GM19397 (cell line): ENCODE results near the gene SLC49A4.
"Not testable (repeated sequence)": the region's sequence is repeated elsewhere in the genome, so short reads cannot be mapped to it uniquely, and the experiment has no call there.

Experiments
- ATAC-seq: cut with Tn5 transposase; IDR thresholded peaks from one replicate; pipeline ENCODE4 v1.9.1; 2021; ENCODE audit warnings: mild to moderate bottlenecking, moderate library complexity; ENCODE audit not compliant: unreplicated experiment

SLC49A4 gene, protein sequence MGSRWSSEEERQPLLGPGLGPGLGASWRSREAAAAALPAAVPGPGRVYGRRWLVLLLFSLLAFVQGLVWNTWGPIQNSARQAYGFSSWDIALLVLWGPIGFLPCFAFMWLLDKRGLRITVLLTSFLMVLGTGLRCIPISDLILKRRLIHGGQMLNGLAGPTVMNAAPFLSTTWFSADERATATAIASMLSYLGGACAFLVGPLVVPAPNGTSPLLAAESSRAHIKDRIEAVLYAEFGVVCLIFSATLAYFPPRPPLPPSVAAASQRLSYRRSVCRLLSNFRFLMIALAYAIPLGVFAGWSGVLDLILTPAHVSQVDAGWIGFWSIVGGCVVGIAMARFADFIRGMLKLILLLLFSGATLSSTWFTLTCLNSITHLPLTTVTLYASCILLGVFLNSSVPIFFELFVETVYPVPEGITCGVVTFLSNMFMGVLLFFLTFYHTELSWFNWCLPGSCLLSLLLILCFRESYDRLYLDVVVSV

DNA sequence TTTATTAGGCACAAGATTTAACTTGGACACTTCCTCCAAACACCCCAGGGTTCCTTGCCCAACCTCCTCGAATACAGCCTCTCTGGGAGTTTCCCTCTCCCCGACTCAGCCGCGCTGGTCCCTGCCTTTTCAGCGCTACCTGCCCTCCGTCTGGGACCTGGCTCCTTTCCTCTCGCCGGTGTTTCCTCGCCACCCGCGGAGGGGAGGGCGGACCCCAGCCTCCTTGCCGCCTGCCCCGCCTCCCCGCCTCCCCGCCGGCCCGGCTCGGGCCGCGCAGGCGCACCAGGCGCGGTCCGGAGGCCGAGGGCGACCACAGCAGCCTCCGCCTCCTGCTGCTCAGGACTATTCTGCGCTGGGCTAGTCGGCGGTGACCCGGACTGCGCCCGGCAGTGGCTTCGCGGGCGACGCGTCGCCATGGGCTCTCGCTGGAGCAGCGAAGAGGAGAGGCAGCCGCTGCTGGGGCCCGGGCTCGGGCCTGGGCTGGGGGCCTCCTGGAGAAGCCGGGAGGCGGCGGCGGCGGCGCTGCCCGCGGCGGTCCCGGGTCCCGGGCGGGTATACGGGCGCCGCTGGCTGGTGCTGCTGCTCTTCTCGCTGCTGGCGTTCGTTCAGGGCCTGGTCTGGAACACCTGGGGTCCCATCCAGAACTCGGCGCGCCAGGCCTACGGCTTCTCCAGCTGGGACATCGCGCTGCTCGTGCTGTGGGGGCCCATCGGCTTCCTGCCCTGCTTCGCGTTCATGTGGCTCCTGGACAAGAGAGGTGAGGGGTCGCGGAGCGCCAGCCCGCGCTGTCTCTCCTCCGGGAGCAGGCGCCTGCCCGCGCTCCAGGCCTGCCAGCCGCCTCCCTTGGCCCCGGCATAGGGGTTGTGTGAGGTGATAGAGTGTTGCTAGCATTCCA lies at the start of gene SLC49A4:
TSS of gene SLC49A4 (plus strand) at position 291 of the 895 bp plus-strand sequence. CDS start at position 415, 124 bp downstream.
- peak; percentile 81 for ATAC-seq

DNA sequence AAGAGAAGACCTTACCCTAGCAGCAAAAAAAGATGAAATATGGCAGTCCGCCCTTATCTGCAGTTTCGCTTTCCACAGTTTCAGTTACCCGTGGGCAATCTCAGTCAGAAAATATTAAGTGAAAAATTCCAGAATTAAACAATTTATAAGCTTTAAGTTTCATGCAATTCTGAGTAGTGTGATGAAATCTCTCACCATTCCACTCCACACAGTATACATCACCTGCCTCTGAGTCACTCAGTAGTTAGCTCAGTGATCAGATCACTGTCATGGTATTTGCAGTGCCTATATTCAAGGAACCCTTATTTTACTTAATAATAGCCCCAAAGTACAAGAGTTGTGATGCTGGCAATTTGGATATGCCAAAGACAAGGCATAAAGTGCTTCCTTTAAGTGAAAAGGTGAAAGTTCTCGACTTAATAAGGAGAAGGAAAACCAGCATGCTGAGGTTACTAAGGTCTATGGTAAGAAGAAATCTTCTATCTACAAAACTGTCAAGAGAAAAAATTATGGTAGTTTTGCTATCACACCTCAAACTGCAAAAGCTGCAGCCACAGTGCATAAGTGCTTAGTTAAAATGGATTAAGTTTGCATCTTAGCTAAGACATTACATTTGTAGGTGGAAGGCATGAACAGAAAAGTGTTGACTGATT lies 49.4 kb upstream of the SLC49A4 start:
- no peak for ATAC-seq

DNA sequence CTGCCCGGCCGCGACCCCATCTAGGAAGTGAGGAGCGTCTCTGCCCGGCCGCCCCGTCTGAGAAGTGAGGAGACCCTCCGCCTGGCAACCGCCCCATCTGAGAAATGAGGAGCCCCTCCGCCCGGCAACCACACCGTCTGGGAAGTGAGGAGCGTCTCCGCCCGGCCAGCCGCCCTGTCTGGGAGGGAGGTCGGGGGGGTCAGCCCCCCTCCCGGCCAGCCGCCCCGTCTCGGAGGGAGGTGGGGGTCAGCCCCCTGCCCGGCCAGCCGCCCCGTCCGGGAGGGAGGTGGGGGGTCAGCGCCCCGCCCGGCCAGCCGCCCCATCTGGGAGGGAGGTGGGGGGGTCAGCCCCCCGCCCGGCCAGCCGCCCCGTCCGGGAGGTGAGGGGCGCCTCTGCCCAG lies 47.6 kb upstream of the SLC49A4 start:
- ATAC-seq, result not testable (repeated sequence)

- ATAC-seq, result no peak
These were observed 46.5 kb upstream of the SLC49A4 start for GRCh38 chr3:122748347-122748746.

GRCh38 chr3:122754929-122755328 lies 39.9 kb upstream of the SLC49A4 start:
- peak; percentile 61 for ATAC-seq

DNA sequence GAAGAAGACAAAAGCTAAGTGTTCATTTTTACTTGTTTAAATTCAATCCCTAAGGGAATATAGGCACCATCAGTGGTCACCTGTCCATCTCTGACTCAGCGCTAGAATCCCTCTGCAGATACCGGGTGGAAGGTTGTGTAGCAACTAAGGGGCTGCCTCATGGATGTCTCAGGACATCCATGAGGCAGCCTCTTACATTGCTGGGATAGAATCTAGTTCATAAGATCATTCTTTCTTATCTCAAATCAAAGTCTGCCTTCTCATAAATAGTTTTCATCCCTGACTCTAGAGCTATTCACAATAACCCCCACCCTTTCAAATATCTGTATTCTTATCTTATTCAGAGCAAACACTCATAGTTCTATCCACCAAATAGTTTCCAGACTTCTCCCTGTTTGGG lies 39.4 kb upstream of the SLC49A4 start:
- no peak for ATAC-seq

DNA sequence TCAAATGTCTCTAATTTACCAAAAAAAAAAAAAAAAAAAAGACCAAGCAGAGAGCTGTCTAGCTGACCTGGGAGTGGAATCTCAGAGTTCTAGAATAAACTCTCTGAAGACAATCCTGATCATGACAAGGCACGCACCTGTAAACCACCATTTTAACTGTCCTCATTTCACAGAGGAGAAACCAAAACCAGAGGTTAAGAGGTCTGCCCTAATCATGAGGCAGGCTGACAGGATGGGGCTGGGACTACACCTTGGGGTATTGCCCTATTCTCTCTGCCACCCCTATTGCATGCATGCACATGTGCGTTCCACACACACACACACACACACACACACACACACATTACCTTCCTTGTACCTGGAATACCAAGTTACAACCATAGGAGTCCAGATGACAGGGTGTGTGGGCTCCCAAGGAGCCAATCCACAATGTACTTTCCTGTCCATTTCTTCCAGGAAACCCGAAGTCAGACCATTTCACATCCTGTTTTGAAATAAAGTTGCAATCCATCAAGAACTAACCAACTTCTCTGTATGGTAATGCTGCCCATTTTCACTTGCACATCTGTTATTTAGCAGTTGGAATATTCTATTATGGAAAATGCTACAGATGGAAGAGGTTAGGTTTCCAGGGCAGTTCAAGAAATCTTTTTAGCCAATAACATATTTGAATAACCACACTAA lies 35.9 kb upstream of the SLC49A4 start:
- no peak for ATAC-seq

DNA sequence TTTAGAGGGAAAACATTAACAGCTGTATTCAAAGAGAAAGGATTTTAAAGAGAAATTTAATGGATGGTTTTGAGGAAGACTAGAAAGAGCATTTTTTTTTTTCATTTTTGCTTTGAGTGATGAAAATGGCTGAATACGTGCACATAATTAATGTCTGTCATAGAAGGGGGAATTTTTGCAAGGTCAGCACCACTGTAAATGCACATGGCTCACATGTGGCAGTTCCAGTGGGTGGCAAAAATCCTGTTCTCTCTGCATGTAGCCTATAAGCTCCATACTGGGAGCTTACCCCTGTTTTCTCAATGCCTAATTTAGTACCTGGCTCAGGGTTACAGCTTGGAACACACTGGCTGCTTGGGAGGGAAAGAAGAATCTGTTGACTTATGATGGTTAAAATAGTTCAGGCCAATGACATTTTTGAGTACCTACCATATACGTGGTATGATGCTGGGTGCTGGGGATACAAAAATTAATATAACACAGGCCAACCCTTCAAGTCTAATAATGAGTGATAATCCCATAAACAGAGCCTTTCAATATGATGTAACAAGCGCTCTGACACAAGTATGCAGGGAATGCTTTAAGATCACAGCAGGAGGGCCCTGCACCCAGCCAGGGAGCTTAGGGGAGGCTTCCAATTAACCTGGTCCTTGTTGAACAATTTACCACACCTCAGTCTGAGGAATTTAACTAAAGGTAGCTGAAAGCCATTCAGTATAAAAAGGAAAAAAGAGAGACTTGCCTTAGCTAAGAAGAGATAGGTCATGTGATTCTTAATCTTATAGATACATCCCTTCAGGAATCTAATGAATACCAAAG lies 34.2 kb upstream of the SLC49A4 start:
- no peak for ATAC-seq

DNA sequence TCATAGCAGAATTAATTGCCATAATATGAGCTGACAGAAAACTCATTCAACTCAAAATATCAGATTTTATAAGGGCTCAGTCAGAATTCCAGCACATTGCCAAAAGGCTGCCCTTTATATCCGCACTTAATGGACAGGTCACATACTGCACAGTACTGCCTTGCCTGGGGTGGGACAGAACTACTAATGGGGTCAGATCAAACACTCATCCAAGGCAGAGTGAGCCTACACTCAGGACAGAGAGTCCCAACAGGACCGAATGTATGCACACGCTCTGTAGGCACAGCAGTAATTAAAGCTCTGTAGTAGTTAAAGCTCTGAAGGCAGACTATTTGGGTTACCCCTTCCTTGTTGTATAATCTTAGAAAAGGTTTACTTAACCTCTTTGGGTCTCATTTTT lies 28.4 kb upstream of the SLC49A4 start:
- no peak for ATAC-seq

DNA sequence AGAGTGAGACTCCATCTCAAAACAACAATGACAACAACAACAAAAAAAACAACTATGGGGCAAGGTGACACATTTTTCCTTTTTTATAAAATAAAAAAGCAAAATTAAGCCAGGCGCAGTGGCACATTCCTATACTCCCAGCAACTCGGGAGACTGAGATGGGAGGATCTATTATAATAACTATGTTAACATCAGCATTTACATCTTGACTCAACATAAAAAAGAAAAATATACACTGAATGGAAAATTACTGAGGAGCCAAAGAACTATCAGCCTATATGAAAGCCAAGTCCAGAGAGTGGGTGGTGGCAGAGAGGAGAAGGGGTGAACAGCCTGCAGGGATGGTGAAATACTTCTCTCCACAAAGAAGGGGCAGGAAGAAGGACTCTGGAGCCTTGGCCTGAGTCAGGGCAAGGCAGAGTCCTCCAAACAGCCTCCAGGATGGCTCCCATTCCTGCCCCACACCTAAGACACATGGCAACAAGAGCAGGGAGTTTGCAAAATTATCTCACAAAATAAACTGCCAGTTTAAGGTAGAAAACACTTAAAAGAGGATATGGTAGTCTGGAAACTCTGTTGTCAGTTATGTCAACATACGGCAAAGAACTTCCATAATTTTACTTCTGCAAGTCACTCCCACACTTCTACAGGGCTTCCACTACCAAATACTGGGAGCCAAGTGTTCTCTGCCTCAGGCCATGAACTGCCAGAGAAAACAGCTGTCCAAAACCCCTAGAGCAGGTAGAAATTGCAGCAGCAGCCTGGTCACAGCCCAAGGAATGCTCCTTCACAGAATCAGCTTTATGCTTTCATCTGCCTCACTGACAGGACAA lies 27.1 kb upstream of the SLC49A4 start:
- no peak for ATAC-seq

DNA sequence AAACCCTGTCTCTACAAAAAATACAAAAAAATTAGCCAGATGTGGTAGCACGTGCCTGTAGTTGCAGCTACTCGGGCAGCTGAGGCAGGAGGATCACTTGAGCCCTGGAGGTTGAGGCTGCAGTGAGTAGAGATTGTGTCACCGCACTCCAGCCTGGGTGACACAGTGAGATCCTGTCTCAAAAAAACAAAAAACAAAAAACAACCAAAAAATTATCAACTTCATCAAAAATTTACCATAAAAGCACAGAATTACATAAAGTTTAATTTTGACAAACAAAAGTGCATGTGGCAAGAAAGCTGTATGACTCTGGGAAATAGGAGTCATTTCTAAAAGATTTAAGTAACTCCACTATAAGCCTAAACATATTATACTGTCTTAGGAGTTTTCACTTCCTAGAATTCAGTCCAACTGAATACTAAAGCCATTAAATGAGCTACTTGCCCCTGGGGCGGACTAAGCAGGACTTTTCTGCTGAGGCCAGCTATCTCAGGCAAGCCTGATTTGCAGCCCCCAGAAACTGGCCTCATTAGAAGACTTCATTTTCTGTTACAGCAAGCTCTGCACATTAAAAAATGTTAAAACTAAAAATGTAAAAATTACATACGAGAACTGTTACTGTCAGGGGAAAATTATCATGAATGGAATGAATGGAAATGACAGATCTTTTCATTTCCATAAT lies 24.2 kb upstream of the SLC49A4 start:
- no peak for ATAC-seq

DNA sequence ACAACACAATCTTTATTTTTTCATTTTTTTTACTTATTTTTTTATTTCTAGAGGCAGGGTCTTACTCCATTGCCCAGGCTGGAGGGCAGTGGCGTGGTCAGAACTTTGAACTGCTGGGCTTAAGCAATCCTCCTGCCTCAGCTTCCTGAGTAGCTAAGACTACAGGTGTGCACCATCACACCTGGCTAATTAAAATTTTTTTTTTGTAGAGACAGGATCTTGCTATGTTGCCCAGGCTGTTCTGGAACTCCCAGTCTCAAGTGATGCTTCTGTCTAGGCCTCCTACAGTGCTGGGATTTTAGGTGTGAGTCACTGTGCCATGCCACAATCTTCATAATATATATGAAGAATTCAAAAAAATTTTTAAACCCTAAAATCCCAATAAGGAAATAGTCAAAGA lies 22.0 kb upstream of the SLC49A4 start:
- no peak for ATAC-seq

DNA sequence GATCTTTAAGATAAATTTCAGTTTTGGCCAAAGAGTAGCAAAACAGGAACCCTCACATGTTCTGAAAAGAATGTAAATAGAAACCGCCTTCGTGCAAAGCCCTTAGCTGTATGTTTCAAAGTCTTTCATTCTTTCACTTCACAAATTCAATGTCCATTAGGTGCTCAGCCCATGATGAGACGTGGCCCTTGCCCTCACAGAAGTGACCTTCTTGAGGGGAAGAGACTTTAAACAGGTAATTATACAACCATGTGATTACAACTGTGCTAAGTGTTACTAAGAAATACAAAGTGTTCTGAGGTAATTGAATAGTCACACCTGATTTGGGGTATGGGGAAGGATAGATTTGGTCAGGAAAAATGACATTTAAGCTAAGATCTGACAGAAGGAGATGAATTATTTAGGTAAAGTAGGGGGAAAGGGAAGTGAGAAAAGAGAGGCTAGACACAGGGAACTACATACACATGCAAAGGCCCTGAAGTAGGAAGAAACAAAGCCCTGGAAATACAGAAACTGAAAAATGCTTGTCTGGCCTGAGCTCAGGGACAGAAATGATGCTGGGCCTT lies 20.8 kb upstream of the SLC49A4 start:
- no peak for ATAC-seq

DNA sequence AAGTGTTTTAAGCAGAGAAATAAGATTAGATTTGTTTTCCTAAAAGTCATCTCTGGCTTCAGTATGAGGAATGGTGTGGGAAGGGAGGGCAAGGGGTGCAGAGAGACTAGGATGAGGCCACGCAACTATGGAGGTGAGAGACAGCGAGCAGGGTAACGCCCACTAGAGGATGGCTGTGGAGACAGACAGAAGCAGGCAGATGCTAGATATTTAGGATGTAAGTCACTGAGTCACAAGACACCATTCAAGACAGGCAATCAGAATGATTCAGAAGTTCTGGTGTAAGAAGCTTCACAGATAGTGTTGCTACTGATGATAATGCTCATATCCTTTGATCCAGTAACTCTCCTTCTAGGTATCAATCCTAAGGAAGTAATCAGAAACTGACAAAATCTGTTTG lies 20.3 kb upstream of the SLC49A4 start:
- no peak for ATAC-seq

DNA sequence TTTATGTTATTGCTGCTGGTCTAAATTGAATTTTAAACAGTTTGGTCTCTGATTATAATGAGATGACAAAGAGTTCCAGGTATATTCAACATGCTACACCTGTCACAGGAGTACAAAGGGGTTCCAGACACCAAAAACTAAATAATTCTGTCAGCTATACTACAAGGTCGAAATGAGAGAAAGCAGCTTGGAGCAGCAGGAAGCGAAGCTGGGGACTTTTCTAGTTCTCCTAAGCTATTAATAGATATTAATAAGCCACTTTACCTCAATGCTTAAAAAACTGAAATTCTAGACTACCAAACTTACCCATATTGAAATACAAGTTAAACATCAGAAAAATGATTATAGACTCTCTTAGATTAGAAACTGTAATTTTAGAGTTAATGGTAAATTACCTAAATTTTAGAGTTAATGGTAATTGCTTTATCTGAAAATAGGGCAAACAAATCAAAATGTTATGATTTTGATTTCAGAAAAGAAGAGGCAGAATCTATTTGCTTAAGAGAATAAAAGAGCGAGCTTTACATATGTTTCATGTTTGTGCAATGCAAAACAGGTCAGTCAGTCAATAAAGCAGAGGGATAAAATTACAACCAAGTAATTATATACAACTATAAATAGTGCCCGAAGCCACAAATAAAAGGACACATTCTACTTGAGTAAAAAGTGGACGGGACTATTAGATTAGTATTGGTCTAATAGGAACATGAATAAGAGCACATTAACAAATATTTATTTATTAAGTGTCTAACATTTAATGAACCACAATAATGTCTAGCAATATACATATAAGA lies 18.0 kb upstream of the SLC49A4 start:
- no peak for ATAC-seq

GRCh38 chr3:122777563-122777962 lies 17.3 kb upstream of the SLC49A4 start:
- ATAC-seq, result no peak

- no peak for ATAC-seq
These were observed 12.1 kb upstream of the SLC49A4 start for GRCh38 chr3:122782804-122783203.
